ENCODE results near the gene RNU7-1. TPM values are rescaled to one million over a fixed set of nuclear protein-coding genes. Genes with fewer than 3 reads are reported as not detected.

RNU7-1 gene
- total RNA-seq (not detected), polyA plus RNA-seq (ENCODE audit: insufficient read length in 2 of 2) (10 to 100 TPM; 16.2 to 21.9 TPM)
- long read RNA-seq, donor 1, transcript RNU7-1-201 (1 exons, 63 nt): major isoform, 6 of 6 reads
- long read RNA-seq, donor 1, partial matches to known transcripts: 0 of 6 reads
- long read RNA-seq, donor 1, other reads (novel, unspliced or antisense): 0 of 6 reads
- long read RNA-seq, donor 2, partial matches to known transcripts: 0 of 2 reads
- long read RNA-seq, donor 2, other reads (novel, unspliced or antisense): 0 of 2 reads
- long read RNA-seq, donor 3, partial matches to known transcripts: 0 of 4 reads
- long read RNA-seq, donor 3, other reads (novel, unspliced or antisense): 0 of 4 reads
- long read RNA-seq, donor 4, transcript RNU7-1-201 (1 exons, 63 nt): major isoform, 5 of 5 reads
- long read RNA-seq, donor 4, partial matches to known transcripts: 0 of 5 reads
- long read RNA-seq, donor 4, other reads (novel, unspliced or antisense): 0 of 5 reads

DNA sequence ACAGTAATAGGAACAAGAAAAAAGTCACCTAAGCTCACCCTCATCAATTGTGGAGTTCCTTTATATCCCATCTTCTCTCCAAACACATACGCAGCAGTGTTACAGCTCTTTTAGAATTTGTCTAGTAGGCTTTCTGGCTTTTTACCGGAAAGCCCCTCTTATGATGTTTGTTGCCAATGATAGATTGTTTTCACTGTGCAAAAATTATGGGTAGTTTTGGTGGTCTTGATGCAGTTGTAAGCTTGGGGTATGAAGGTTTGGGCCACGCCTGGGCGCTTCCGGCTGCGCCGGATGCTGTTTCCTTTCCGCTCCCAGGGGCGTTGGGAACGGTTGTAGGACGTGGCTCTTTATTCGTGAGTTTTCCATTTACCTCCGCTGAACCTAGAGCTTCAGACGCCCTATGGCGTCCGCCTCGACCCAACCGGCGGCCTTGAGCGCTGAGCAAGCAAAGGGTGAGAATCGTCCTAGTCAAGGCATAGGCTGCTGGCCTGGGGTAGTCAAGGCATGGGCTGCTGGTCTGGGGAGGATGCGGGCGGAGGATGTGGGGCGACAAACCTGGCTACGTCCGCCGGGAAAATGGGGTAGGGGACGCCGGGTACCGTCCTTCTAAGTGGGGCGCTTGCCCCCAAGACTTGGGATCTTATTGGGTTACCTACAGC, at the start of gene RNU7-1, which contains the start of gene C12orf57:
Gene RNU7-1, plus strand, starts transcription at position 95 of the 659 bp plus-strand sequence.
Gene C12orf57, plus strand, starts transcription at position 301 of the 659 bp plus-strand sequence. Its CDS starts 100 bp downstream, at position 401.
- H3K27me3 ChIP-seq (ENCODE audit: control insufficient read depth, insufficient read depth, low read length): no peaks in the 10 kb centered on the region
- H3K4me1 ChIP-seq (ENCODE audit: control insufficient read depth, insufficient read depth, low read length): peaks cover 54% of the 10 kb centered on the region
- peaks cover 60% of the 10 kb centered on the region for H3K36me3 ChIP-seq (ENCODE audit: control insufficient read depth, insufficient read depth, low read length)
- H3K27ac ChIP-seq (ENCODE audit: low read depth, low read length): peak within 1 kb of the TSS; percentile 99
- WGBS (ENCODE audit: insufficient coverage): under 1% methylated on average over 30 of the region's 31 CpGs
- DNase-seq (ENCODE audit: low read depth in 4 of 6, low spot score in 6 of 6): peak; percentile 61 to 96 (median 87)
- peak within 1 kb of the TSS; percentile 96 for H3K4me3 ChIP-seq (ENCODE audit: low read depth, low read length)
- H3K9me3 ChIP-seq (ENCODE audit: control insufficient read depth, insufficient read depth, low read length): no peaks in the 10 kb centered on the region

DNA sequence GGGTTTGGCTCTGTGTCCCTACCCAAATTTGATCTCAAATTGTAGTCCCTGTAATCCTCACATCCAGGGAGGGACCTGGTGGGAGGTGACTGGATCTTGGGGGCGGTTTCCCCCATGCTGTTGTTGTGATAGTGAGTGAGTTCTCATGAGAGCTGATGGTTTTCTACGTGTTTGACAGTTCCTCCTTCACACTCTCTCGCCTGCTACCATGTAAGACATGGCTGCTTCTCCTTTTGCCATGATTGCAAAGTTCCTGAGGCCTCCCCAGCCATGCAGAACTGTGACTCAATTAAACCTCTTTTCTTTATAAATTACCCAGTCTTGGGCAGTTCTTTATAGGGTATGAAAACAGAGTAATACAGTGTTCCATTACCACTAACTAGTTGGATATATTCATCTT, 49.3 kb upstream of the RNU7-1 start:
- H3K4me1 ChIP-seq (ENCODE audit: control insufficient read depth, insufficient read depth, low read length): peaks cover 15% of the 10 kb centered on the region
- no peak overlapping the region for H3K4me3 ChIP-seq (ENCODE audit: low read depth, low read length)
- no peaks in the 10 kb centered on the region for H3K9me3 ChIP-seq (ENCODE audit: control insufficient read depth, insufficient read depth, low read length)
- no peaks in the 10 kb centered on the region for H3K36me3 ChIP-seq (ENCODE audit: control insufficient read depth, insufficient read depth, low read length)
- no peak for DNase-seq (ENCODE audit: low read depth in 4 of 6, low spot score in 6 of 6)
- no CpG with 5 or more reads among the region's 3 CpGs for WGBS (ENCODE audit: insufficient coverage)
- no peaks in the 10 kb centered on the region for H3K27me3 ChIP-seq (ENCODE audit: control insufficient read depth, insufficient read depth, low read length)
- H3K27ac ChIP-seq (ENCODE audit: low read depth, low read length): no peak overlapping the region

DNA sequence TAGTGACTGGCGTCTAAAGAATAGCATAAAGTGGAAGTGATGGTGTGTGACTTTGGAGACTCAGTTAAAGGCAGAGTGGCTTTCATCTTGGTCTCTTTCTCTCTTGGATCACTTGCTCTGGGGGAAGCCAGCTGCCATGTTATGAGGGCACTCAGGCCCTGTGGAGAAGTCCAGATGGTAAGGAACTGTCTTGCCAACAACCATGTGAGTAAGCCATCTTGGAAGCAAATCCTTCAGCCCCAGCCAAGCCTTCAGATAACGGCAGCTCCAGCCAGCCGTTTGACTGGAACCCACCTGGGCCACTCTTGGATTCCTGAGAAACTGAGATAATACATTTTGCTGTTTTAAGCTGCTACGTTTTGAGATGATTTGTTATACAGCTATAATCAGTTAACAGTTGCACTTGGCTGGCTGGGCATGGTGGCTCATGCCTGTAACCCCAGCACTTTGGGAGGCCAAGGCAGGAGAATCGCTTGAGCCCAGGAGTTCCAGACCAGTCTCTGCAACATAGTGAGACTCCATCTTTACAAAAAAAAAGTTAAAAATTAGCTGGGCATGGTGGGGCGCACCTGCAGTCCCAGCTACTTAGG, 46.7 kb upstream of the RNU7-1 start:
- Histone ChIP-seq H3K9me3 (ENCODE audit: control insufficient read depth, insufficient read depth, low read length) (no peaks in the 10 kb centered on the region), H3K4me3 (ENCODE audit: low read depth, low read length) (no peak overlapping the region), H3K27ac (ENCODE audit: low read depth, low read length) (no peak overlapping the region), H3K27me3 (ENCODE audit: control insufficient read depth, insufficient read depth, low read length) (no peaks in the 10 kb centered on the region), H3K4me1 (ENCODE audit: control insufficient read depth, insufficient read depth, low read length) (peaks cover 13% of the 10 kb centered on the region), H3K36me3 (ENCODE audit: control insufficient read depth, insufficient read depth, low read length) (no peaks in the 10 kb centered on the region)
- peak in 1 of 6 donors; percentile 49 for DNase-seq (ENCODE audit: low read depth in 4 of 6, low spot score in 6 of 6)
- 61% methylated on average over 3 of the region's 6 CpGs for WGBS (ENCODE audit: insufficient coverage)

DNA sequence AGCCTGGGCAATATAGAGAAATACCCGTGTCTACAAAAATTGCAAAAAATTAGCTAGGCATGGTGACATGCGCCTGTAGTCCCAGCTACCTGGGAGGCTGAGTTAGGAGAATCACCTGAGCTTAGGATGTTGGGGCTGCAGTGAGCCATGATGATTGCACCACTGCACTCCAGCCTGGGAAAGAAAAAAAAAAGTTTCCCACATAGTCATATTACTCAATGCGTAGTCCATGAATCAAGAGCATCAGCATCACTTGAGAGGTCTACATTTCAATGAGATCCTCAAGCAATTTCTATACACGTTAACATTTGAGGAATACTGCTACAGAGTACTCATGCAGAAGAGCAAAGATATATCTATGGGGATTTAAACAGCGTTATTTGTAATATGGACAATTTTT, 44.2 kb upstream of the RNU7-1 start:
- H3K9me3 ChIP-seq (ENCODE audit: control insufficient read depth, insufficient read depth, low read length): no peaks in the 10 kb centered on the region
- H3K27me3 ChIP-seq (ENCODE audit: control insufficient read depth, insufficient read depth, low read length): no peaks in the 10 kb centered on the region
- H3K27ac ChIP-seq (ENCODE audit: low read depth, low read length): peak overlapping the region; percentile 84
- WGBS (ENCODE audit: insufficient coverage): 100% methylated on average over 1 of the region's 5 CpGs
- H3K4me1 ChIP-seq (ENCODE audit: control insufficient read depth, insufficient read depth, low read length): peaks cover 13% of the 10 kb centered on the region
- DNase-seq (ENCODE audit: low read depth in 4 of 6, low spot score in 6 of 6): no peak
- no peak overlapping the region for H3K4me3 ChIP-seq (ENCODE audit: low read depth, low read length)
- H3K36me3 ChIP-seq (ENCODE audit: control insufficient read depth, insufficient read depth, low read length): no peaks in the 10 kb centered on the region

DNA sequence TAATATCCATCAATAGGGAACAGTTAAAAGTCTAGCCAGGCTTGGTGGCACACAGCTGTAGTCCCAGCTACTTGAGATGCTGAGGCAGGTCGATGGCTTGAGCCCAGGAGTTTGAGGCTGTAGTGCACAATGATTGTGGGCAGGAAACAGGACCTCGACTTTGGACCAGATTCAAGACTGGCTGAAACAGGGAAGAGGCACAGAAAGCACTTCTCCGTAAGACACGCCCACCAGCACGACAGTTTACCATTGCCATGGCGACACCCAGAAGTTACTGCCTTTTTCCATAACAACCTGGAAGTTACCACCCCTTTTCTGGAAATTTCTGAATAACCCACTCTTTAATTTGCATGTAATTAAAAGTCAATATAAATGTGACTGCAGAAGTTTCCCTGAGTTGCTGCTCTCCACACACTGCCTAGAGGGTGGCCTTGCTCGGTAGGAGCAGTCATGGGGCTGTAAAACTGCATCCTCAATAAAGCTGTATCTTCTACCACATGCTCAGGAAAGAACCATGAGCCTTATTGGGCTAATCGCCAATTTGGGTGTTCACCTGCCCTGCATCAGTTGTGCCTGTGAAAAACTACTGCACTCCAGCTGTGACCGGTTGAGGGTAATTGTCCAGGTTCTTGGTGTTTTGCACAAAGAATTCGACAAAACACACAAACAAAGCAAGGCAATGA, 43.6 kb upstream of the RNU7-1 start:
- peak overlapping the region; percentile 84 for H3K27ac ChIP-seq (ENCODE audit: low read depth, low read length)
- no peaks in the 10 kb centered on the region for H3K9me3 ChIP-seq (ENCODE audit: control insufficient read depth, insufficient read depth, low read length)
- H3K27me3 ChIP-seq (ENCODE audit: control insufficient read depth, insufficient read depth, low read length): no peaks in the 10 kb centered on the region
- DNase-seq (ENCODE audit: low read depth in 4 of 6, low spot score in 6 of 6): peak in 3 of 6 donors; percentile 75 to 87 (median 82)
- 27% methylated on average over 5 of the region's 10 CpGs for WGBS (ENCODE audit: insufficient coverage)
- H3K4me3 ChIP-seq (ENCODE audit: low read depth, low read length): no peak overlapping the region
- no peaks in the 10 kb centered on the region for H3K36me3 ChIP-seq (ENCODE audit: control insufficient read depth, insufficient read depth, low read length)
- peaks cover 15% of the 10 kb centered on the region for H3K4me1 ChIP-seq (ENCODE audit: control insufficient read depth, insufficient read depth, low read length)

DNA sequence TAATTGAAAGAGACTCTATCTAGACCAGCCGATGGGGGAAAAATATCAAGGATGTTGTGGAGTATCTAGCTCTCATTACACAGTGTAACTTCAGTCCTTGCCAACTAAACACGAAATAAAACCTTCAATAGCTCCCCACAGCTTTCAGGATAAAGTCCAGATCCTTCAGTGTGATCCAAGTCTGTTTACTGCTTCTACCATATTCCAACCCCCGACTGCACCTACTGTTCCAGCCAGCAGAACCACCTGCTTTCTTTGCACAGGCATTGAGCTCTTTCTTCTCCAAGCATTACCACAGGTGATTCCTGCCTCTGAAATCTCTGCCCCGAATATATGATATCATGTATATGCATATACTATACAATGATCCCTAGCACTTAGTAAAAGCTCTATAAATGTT, 41.2 kb upstream of the RNU7-1 start:
- Histone ChIP-seq H3K4me3 (ENCODE audit: low read depth, low read length) (no peak overlapping the region), H3K27me3 (ENCODE audit: control insufficient read depth, insufficient read depth, low read length) (no peaks in the 10 kb centered on the region), H3K4me1 (ENCODE audit: control insufficient read depth, insufficient read depth, low read length) (peaks cover 22% of the 10 kb centered on the region), H3K36me3 (ENCODE audit: control insufficient read depth, insufficient read depth, low read length) (peaks cover 2% of the 10 kb centered on the region), H3K9me3 (ENCODE audit: control insufficient read depth, insufficient read depth, low read length) (no peaks in the 10 kb centered on the region), H3K27ac (ENCODE audit: low read depth, low read length) (no peak overlapping the region)
- 67% methylated on average over 1 of the region's 4 CpGs for WGBS (ENCODE audit: insufficient coverage)
- DNase-seq (ENCODE audit: low read depth in 4 of 6, low spot score in 6 of 6): no peak

DNA sequence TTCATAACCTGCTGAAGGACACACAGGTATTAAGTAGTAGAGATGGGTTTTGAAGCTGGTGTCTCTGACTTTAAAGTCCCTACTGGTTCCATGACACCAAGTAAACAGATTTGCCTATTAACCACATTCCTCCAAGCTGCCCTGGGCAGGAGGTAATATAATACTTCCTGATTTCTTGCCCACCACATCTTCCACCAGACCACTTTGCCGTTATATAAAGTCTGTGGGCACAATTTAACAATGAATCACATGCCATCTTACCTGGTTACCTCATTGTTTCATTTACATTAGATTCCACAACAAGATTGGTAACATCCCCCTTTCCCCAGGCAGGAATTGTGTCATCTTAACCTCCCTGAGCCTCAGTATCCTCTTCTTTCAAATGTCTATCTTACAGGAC, 39.9 kb upstream of the RNU7-1 start:
- H3K4me3 ChIP-seq (ENCODE audit: low read depth, low read length): no peak overlapping the region

DNA sequence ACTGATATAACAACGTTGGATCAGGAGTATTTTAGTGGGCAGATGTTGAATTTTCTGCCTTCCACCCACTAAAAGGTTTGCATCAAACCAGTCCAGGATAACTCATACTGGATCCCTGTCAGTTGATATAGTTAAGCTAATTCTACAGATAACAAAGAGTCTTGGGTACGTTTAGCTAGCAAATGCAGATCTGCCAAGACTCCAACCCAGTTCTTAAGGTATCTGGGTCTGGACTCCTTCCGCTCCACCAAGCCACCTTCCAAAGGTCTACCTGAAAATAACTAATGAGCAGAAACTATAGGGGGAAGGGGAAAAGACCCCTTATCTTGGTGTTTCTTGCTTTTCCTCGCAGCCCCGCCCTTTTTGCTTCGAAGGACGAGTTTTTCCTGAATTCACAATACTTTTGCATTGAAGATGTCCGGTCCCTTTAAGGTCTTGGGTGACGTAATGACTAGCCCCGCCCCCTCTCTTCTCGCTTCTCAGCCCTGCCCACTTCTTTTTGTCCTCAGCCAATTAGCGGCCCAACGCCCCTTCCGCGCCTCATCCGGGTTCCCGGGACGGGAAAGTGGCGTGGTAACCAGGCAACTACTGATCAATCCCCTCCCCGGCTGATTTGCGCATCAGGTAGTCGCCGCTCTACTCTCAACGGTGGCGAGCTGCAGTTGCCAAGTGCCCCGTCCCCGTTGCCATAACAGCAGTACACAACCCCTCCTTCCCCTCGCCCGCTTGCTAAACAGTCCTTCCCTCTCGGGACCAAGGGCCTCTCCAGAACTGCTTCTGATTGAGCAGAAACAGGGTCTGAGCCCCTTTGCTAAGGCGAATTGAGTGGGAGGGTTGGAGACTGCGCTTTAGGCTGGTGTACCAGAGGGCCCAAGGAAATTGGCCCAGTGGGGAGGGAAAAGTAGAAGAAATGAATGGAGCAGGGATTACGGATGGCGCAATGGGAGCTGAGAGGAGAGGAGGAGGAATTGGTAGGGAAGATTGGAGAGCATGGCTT, 39.0 kb upstream of the RNU7-1 start, which contains the start of gene LRRC23:
Gene LRRC23, plus strand, starts transcription at position 543 of the 997 bp plus-strand sequence. CDS start 812 bp downstream, outside the sequence.
- H3K9me3 ChIP-seq (ENCODE audit: control insufficient read depth, insufficient read depth, low read length): no peaks in the 10 kb centered on the region
- peak within 1 kb of the TSS; percentile 82 for H3K4me3 ChIP-seq (ENCODE audit: low read depth, low read length)
- peaks cover 5% of the 10 kb centered on the region for H3K36me3 ChIP-seq (ENCODE audit: control insufficient read depth, insufficient read depth, low read length)
- peak; percentile 93 to 100 (median 98) for DNase-seq (ENCODE audit: low read depth in 4 of 6, low spot score in 6 of 6)
- WGBS (ENCODE audit: insufficient coverage): under 1% methylated on average over 29 of the region's 34 CpGs
- no peaks in the 10 kb centered on the region for H3K27me3 ChIP-seq (ENCODE audit: control insufficient read depth, insufficient read depth, low read length)
- H3K27ac ChIP-seq (ENCODE audit: low read depth, low read length): peak within 1 kb of the TSS; percentile 89
- peaks cover 16% of the 10 kb centered on the region for H3K4me1 ChIP-seq (ENCODE audit: control insufficient read depth, insufficient read depth, low read length)

More for the DNA sequence above, 39.9 kb upstream of the RNU7-1 start:
- DNase-seq (ENCODE audit: low read depth in 4 of 6, low spot score in 6 of 6): no peak
- peaks cover 22% of the 10 kb centered on the region for H3K4me1 ChIP-seq (ENCODE audit: control insufficient read depth, insufficient read depth, low read length)
- H3K27ac ChIP-seq (ENCODE audit: low read depth, low read length): no peak overlapping the region
- H3K9me3 ChIP-seq (ENCODE audit: control insufficient read depth, insufficient read depth, low read length): no peaks in the 10 kb centered on the region
- WGBS (ENCODE audit: insufficient coverage): 64% methylated on average over 1 of the region's 1 CpG
- no peaks in the 10 kb centered on the region for H3K27me3 ChIP-seq (ENCODE audit: control insufficient read depth, insufficient read depth, low read length)
- H3K36me3 ChIP-seq (ENCODE audit: control insufficient read depth, insufficient read depth, low read length): peaks cover 5% of the 10 kb centered on the region
